Neuronal stem cell (in vitro differentiated cells): ENCODE results near the gene KLHL18.
A peak's percentile ranks its signal among the peaks of the same experiment; 100 is the strongest.

Source experiments
- DNase-seq: peaks from one replicate; pipeline ENCODE4 v3.0.0-alpha.2; 2013; ENCODE audit warnings: low spot score
- H2AFZ ChIP-seq: one replicate; pipeline ENCODE4 v1.6.1; 2013; ENCODE audit warnings: mild to moderate bottlenecking, low read length, inconsistent platforms
- H2AK5ac ChIP-seq: 2 replicates; pipeline ENCODE4 v1.6.1; 2013; ENCODE audit warnings: low read depth, mild to moderate bottlenecking, inconsistent platforms, low read length, moderate library complexity, mixed read lengths
- H2BK120ac ChIP-seq: 2 replicates; pipeline ENCODE4 v1.6.1; 2013; ENCODE audit warnings: low read depth, mild to moderate bottlenecking, inconsistent platforms, low read length, moderate library complexity, mixed read lengths
- H2BK12ac ChIP-seq: one replicate; pipeline ENCODE4 v1.6.1; 2013; ENCODE audit warnings: low read length, inconsistent platforms
- H2BK15ac ChIP-seq: 2 replicates; pipeline ENCODE4 v1.6.1; 2013; ENCODE audit warnings: mild to moderate bottlenecking, low read length, inconsistent platforms, mixed read lengths
- H2BK5ac ChIP-seq: one replicate; pipeline ENCODE4 v1.6.1; 2013; ENCODE audit warnings: inconsistent platforms, mild to moderate bottlenecking, low read length, moderate library complexity
- H3K14ac ChIP-seq: one replicate; pipeline ENCODE4 v1.6.1; 2013; ENCODE audit warnings: low read length, inconsistent platforms
- H3K18ac ChIP-seq: 2 replicates; pipeline ENCODE4 v1.6.1; 2013; ENCODE audit warnings: low read length, inconsistent platforms
- H3K23ac ChIP-seq: 2 replicates; pipeline ENCODE4 v1.6.1; 2013; ENCODE audit warnings: low read depth, mild to moderate bottlenecking, mixed read lengths, low read length, inconsistent platforms; ENCODE audit not compliant: poor library complexity
- H3K27ac ChIP-seq: replicated peaks from 3 replicates; pipeline ENCODE4 v1.5.1; 2013; ENCODE audit warnings: low read length, inconsistent platforms
- H3K27me3 ChIP-seq, 3 experiments: 2 replicates each; pipeline ENCODE4 v1.6.1; 2013; ENCODE audit warnings: low read length in 3 of 3, mild to moderate bottlenecking in 2 of 3, inconsistent platforms in 1 of 3, low read depth in 1 of 3, mixed read lengths in 1 of 3, moderate library complexity in 1 of 3; ENCODE audit not compliant: control insufficient read depth in 3 of 3, insufficient read depth in 3 of 3
- H3K36me3 ChIP-seq, 2 donors: replicated peaks in 1 of 2; 2 replicates each; pipeline ENCODE4 v1.6.1; 2013; ENCODE audit warnings: low read length in 2 of 2; ENCODE audit not compliant: control insufficient read depth in 2 of 2, insufficient read depth in 2 of 2
- H3K4ac ChIP-seq: 2 replicates; pipeline ENCODE4 v1.6.1; 2013; ENCODE audit warnings: inconsistent platforms, mild to moderate bottlenecking, low read length, moderate library complexity
- H3K4me1 ChIP-seq, 2 donors: 1 replicate in 1 of 2; 2 replicates in 1 of 2; pipeline ENCODE4 v1.6.1; 2013; ENCODE audit warnings: low read length in 2 of 2, low read depth in 1 of 2; ENCODE audit not compliant: control insufficient read depth in 2 of 2, insufficient read depth in 1 of 2
- H3K4me2 ChIP-seq: one replicate; pipeline ENCODE4 v1.6.1; 2013; ENCODE audit warnings: mild to moderate bottlenecking, low read length, inconsistent platforms; ENCODE audit not compliant: insufficient read depth, poor library complexity, severe bottlenecking
- H3K4me3 ChIP-seq, 2 donors: 2 replicates each; pipeline ENCODE4 v1.5.1; 2013; ENCODE audit warnings: low read length in 2 of 2, mild to moderate bottlenecking in 2 of 2, inconsistent platforms in 1 of 2, moderate library complexity in 1 of 2
- H3K79me1 ChIP-seq: one replicate; pipeline ENCODE4 v1.6.1; 2013; ENCODE audit warnings: low read depth, mild to moderate bottlenecking, inconsistent platforms, low read length, moderate library complexity
- H3K9ac ChIP-seq: one replicate; pipeline ENCODE4 v1.6.1; 2013; ENCODE audit warnings: mild to moderate bottlenecking, low read depth, low read length, inconsistent platforms; ENCODE audit not compliant: poor library complexity
- H3K9me3 ChIP-seq, 2 donors: replicated peaks in 1 of 2; 2 replicates each; pipeline versions ENCODE3 to v1.6.1; 2013; ENCODE audit warnings: low read length in 2 of 2, mild to moderate bottlenecking in 2 of 2, inconsistent platforms in 1 of 2, low read depth in 1 of 2, mixed read lengths in 1 of 2, moderate library complexity in 1 of 2; ENCODE audit not compliant: control insufficient read depth in 2 of 2, insufficient read depth in 1 of 2
- H4K8ac ChIP-seq: one replicate; pipeline ENCODE4 v1.6.1; 2013; ENCODE audit warnings: low read depth, mild to moderate bottlenecking, inconsistent platforms, low read length, moderate library complexity
- H4K91ac ChIP-seq: one replicate; pipeline ENCODE4 v1.6.1; 2013; ENCODE audit warnings: low read length, low read depth, mild to moderate bottlenecking, inconsistent platforms; ENCODE audit not compliant: poor library complexity
- WGBS, 2 donors: extraction: QIAGEN DNeasy Blood & Tissue Kit; methylation state at CpG; one replicate each; pipeline ENCODE4 v1.1.7; 2013; ENCODE audit warnings: missing lambda C conversion rate in 2 of 2, mixed read lengths in 1 of 2; ENCODE audit not compliant: insufficient read length in 2 of 2, insufficient replicate concordance in 1 of 2; ENCODE audit errors: extremely low coverage in 2 of 2; 5-methylcytosine and 5-hydroxymethylcytosine counted together

Gene KLHL18

GRCh38 chr3:47266709-47267489, 15.8 kb upstream of the KLHL18 start:
- Histone ChIP-seq H3K36me3 (no peaks in the 10 kb centered on the region), H3K4me3 (no peak overlapping the region), H2AFZ (no peak overlapping the region), H3K9ac (no peak overlapping the region), H2BK12ac (no peak overlapping the region), H3K23ac (no peak overlapping the region), H3K4me2 (no peak overlapping the region), H3K27ac (no peak overlapping the region), H3K27me3 (no peaks in the 10 kb centered on the region), H3K14ac (no peak overlapping the region), H2BK5ac (no peak overlapping the region), H2BK15ac (no peak overlapping the region), H3K18ac (no peak overlapping the region), H3K4ac (no peak overlapping the region), H3K4me1 (no peaks in the 10 kb centered on the region), H2AK5ac (no peak overlapping the region), H4K8ac (no peak overlapping the region), H3K79me1 (no peaks in the 10 kb centered on the region), H4K91ac (no peak overlapping the region), H2BK120ac (no peak overlapping the region), H3K9me3 (no peaks in the 10 kb centered on the region)
- WGBS, 2 donors: no CpG with 5 or more reads among the region's 11 CpGs
- no peak for DNase-seq

GRCh38 chr3:47267490-47267824, 15.3 kb upstream of the KLHL18 start:
- no peaks in the 10 kb centered on the region for H3K36me3 ChIP-seq
- H2BK15ac ChIP-seq: no peak overlapping the region
- H3K14ac ChIP-seq: no peak overlapping the region
- H3K27me3 ChIP-seq: no peaks in the 10 kb centered on the region
- no peaks in the 10 kb centered on the region for H3K9me3 ChIP-seq
- no peak overlapping the region for H2AFZ ChIP-seq
- H3K18ac ChIP-seq: no peak overlapping the region
- no peak overlapping the region for H4K91ac ChIP-seq
- no peak overlapping the region for H3K4me2 ChIP-seq
- no peak overlapping the region for H2BK120ac ChIP-seq
- H3K4ac ChIP-seq: no peak overlapping the region
- no peak overlapping the region for H3K9ac ChIP-seq
- H2AK5ac ChIP-seq: no peak overlapping the region
- H4K8ac ChIP-seq: no peak overlapping the region
- H3K79me1 ChIP-seq: no peaks in the 10 kb centered on the region
- H3K27ac ChIP-seq: no peak overlapping the region
- H3K4me1 ChIP-seq: no peaks in the 10 kb centered on the region
- DNase-seq: no peak
- no peak overlapping the region for H2BK5ac ChIP-seq
- H3K4me3 ChIP-seq: no peak overlapping the region
- no peak overlapping the region for H3K23ac ChIP-seq
- no peak overlapping the region for H2BK12ac ChIP-seq

GRCh38 chr3:47270526-47270925, 12.2 kb upstream of the KLHL18 start:
- no peak overlapping the region for H4K8ac ChIP-seq
- H3K36me3 ChIP-seq: no peaks in the 10 kb centered on the region
- H2BK12ac ChIP-seq: no peak overlapping the region
- no peak overlapping the region for H3K14ac ChIP-seq
- no peak overlapping the region for H2BK15ac ChIP-seq
- no peak overlapping the region for H2BK5ac ChIP-seq
- no peak for DNase-seq
- H3K4me1 ChIP-seq: no peaks in the 10 kb centered on the region
- H3K79me1 ChIP-seq: no peaks in the 10 kb centered on the region
- no peaks in the 10 kb centered on the region for H3K27me3 ChIP-seq
- no peak overlapping the region for H3K4me2 ChIP-seq
- H3K23ac ChIP-seq: no peak overlapping the region
- H3K27ac ChIP-seq: no peak overlapping the region
- no peak overlapping the region for H3K4ac ChIP-seq
- H2BK120ac ChIP-seq: no peak overlapping the region
- no peaks in the 10 kb centered on the region for H3K9me3 ChIP-seq
- H2AFZ ChIP-seq: no peak overlapping the region
- WGBS, 2 donors: no CpG with 5 or more reads among the region's 4 CpGs
- H2AK5ac ChIP-seq: no peak overlapping the region
- H3K4me3 ChIP-seq: no peak overlapping the region
- H3K9ac ChIP-seq: no peak overlapping the region
- H4K91ac ChIP-seq: no peak overlapping the region
- H3K18ac ChIP-seq: no peak overlapping the region

- Histone ChIP-seq H2AK5ac (no peak overlapping the region), H2BK5ac (no peak overlapping the region), H3K14ac (no peak overlapping the region), H3K4ac (no peak overlapping the region), H3K36me3 (no peaks in the 10 kb centered on the region), H3K18ac (no peak overlapping the region), H2BK120ac (peak overlapping the region; percentile 16), H3K9ac (no peak overlapping the region), H2BK15ac (no peak overlapping the region), H3K9me3 (no peaks in the 10 kb centered on the region), H2BK12ac (no peak overlapping the region), H3K27me3 (no peaks in the 10 kb centered on the region), H3K4me3 (no peak overlapping the region), H4K8ac (no peak overlapping the region), H4K91ac (no peak overlapping the region), H2AFZ (no peak overlapping the region), H3K79me1 (no peaks in the 10 kb centered on the region), H3K23ac (no peak overlapping the region), H3K4me2 (no peak overlapping the region), H3K4me1 (no peaks in the 10 kb centered on the region), H3K27ac (no peak overlapping the region)
- WGBS, 2 donors: no CpG with 5 or more reads among the region's 5 CpGs
- no peak for DNase-seq
These were observed 9.2 kb upstream of the KLHL18 start for GRCh38 chr3:47273564-47273963.
